AG09319 (cell line): ENCODE measurements around the gene METTL25.

Experiments
- DNase-seq: peaks from one replicate; pipeline ENCODE4 v3.0.0-alpha.2; 2010; ENCODE audit warnings: low read depth; ENCODE audit errors: extremely low read depth
- CTCF ChIP-seq: IDR thresholded peaks from 2 replicates; pipeline ENCODE4 v1.5.1; 2011; ENCODE audit warnings: low read depth, mild to moderate bottlenecking, inconsistent platforms, low read length, moderate library complexity

Gene METTL25

GRCh38 chr12:82406651-82407050 is 48.3 kb downstream of the METTL25 start:
- TF ChIP-seq CTCF, result no peak
- DNase-seq, result no peak

- no peak for TF ChIP-seq CTCF
- DNase-seq, result no peak
Measured at GRCh38 chr12:82407481-82407880, 49.2 kb downstream of the METTL25 start.

- no peak for DNase-seq
- TF ChIP-seq CTCF, result no peak
Measured at GRCh38 chr12:82408844-82409243, 50.5 kb downstream of the METTL25 start.

- DNase-seq, result no peak
- no peak for TF ChIP-seq CTCF
Measured at GRCh38 chr12:82411546-82412230, 53.4 kb downstream of the METTL25 start.

- no peak for TF ChIP-seq CTCF
Measured at GRCh38 chr12:82412246-82412645, 53.9 kb downstream of the METTL25 start.

GRCh38 chr12:82414044-82414443 is 55.7 kb downstream of the METTL25 start:
- no peak for DNase-seq
- TF ChIP-seq CTCF, result no peak

More at GRCh38 chr12:82412246-82412645, 53.9 kb downstream of the METTL25 start:
- DNase-seq, result no peak

GRCh38 chr12:82414926-82415325 is 56.6 kb downstream of the METTL25 start:
- no peak for TF ChIP-seq CTCF
- DNase-seq, result no peak
